GM23338 (cell line): ENCODE results near the gene PTGDS. TPM values are rescaled to one million over a fixed set of nuclear protein-coding genes. Genes with fewer than 3 reads are reported as not detected.

Experiments used
- ATAC-seq: fragments of 200-7000 bp; cut with Tn5 transposase; 3 replicates; pipeline ENCODE4 v1.9.1; 2020
- DNase-seq: peaks from one replicate; pipeline ENCODE4 v3.0.0-alpha.2; 2015; ENCODE audit warnings: low spot score
- H2AFZ ChIP-seq: fragments of 200-600 bp; sonication (generic); 2 replicates; pipeline ENCODE4 v1.8.0; 2016; ENCODE audit warnings: antibody characterized with exemption, mild to moderate bottlenecking, moderate library complexity
- H3F3A ChIP-seq: fragments of 200-600 bp; sonication (generic); replicated peaks from 2 replicates; pipeline ENCODE4 v1.8.0; 2017; ENCODE audit warnings: antibody characterized with exemption, mixed run types, low read depth
- H3K27ac ChIP-seq: fragments of 200-600 bp; sonication (generic); 2 replicates; pipeline ENCODE4 v1.6.1; 2016; ENCODE audit warnings: low read depth
- H3K27me3 ChIP-seq: fragments of 200-600 bp; sonication (generic); 2 replicates; pipeline ENCODE4 v1.8.0; 2016; ENCODE audit warnings: mild to moderate bottlenecking, mixed run types, moderate library complexity; ENCODE audit not compliant: insufficient read depth
- H3K36me3 ChIP-seq: fragments of 200-600 bp; sonication (generic); 2 replicates; pipeline ENCODE4 v1.8.0; 2016; ENCODE audit warnings: mild to moderate bottlenecking; ENCODE audit not compliant: insufficient read depth
- H3K4me1 ChIP-seq: fragments of 200-600 bp; sonication (generic); 2 replicates; pipeline ENCODE4 v1.8.0; 2016; ENCODE audit warnings: mild to moderate bottlenecking, moderate library complexity; ENCODE audit not compliant: insufficient read depth
- H3K4me2 ChIP-seq: fragments of 200-600 bp; sonication (generic); 2 replicates; pipeline ENCODE4 v1.7.1; 2017; ENCODE audit warnings: mixed run types
- H3K4me3 ChIP-seq: fragments of 200-600 bp; sonication (generic); 2 replicates; pipeline ENCODE4 v1.6.1; 2016; ENCODE audit warnings: mixed run types
- H3K79me2 ChIP-seq: fragments of 200-600 bp; sonication (generic); replicated peaks from 2 replicates; pipeline ENCODE4 v1.8.0; 2017; ENCODE audit warnings: mild to moderate bottlenecking; ENCODE audit not compliant: insufficient read depth
- H3K9me2 ChIP-seq: fragments of 200-600 bp; sonication (generic); 2 replicates; pipeline ENCODE4 v1.8.0; 2017; ENCODE audit not compliant: insufficient read depth
- H4K20me1 ChIP-seq: fragments of 200-600 bp; sonication (generic); replicated peaks from 2 replicates; pipeline ENCODE4 v1.8.0; 2017; ENCODE audit warnings: mild to moderate bottlenecking; ENCODE audit not compliant: insufficient read depth
- H3K27ac Mint-ChIP-seq: 2 replicates; pipeline ENCODE4 v1.8.0; 2020; ENCODE audit warnings: inconsistent platforms, mild to moderate bottlenecking, moderate library complexity, mixed read lengths
- H3K27me3 Mint-ChIP-seq: 3 replicates; pipeline ENCODE4 v1.8.0; 2022; ENCODE audit warnings: low read depth, mild to moderate bottlenecking, moderate library complexity, mixed read lengths, inconsistent platforms; ENCODE audit not compliant: insufficient read depth, poor library complexity
- H3K36me3 Mint-ChIP-seq: 3 replicates; pipeline ENCODE4 v1.8.0; 2021; ENCODE audit warnings: low read depth, mild to moderate bottlenecking, inconsistent platforms, moderate library complexity, mixed read lengths
- H3K4me1 Mint-ChIP-seq: 3 replicates; pipeline ENCODE4 v1.8.0; 2020; ENCODE audit warnings: mild to moderate bottlenecking, inconsistent platforms, mixed read lengths
- H3K4me3 Mint-ChIP-seq: 3 replicates; pipeline ENCODE4 v1.8.0; 2021; ENCODE audit warnings: moderate library complexity, mild to moderate bottlenecking, inconsistent platforms, mixed read lengths
- H3K9me3 Mint-ChIP-seq: 3 replicates; pipeline ENCODE4 v1.8.0; 2020; ENCODE audit warnings: moderate library complexity, mild to moderate bottlenecking, inconsistent platforms, mixed read lengths
- EZH2 ChIP-seq: fragments of 200-600 bp; sonication (generic); IDR thresholded peaks from one replicate; pipeline ENCODE4 v1.8.0; 2017; ENCODE audit warnings: antibody characterized with exemption, mild to moderate bottlenecking, low read depth; ENCODE audit not compliant: unreplicated experiment
- POLR2AphosphoS5 ChIP-seq: IDR thresholded peaks from 2 replicates; pipeline ENCODE4 v1.6.1; 2016; ENCODE audit warnings: antibody characterized with exemption, low read depth
- STAT1 ChIP-seq: IDR thresholded peaks from one replicate; pipeline ENCODE4 v1.6.1; 2016; ENCODE audit warnings: antibody characterized with exemption; ENCODE audit not compliant: unreplicated experiment
- polyA plus RNA-seq: library from polyadenylated mRNA; unstranded; fragments of >200 nt; fragmentation: Nextera tagmentation; extraction: Ambion mirVana; gene quantifications from 2 replicates; pipeline ENCODE4 v1.2.1, GENCODE V29; 2016
- total RNA-seq: library from RNA; depleted of rRNA; stranded (reverse); fragments of >200 nt; shearing (Covaris generic); gene quantifications from 2 replicates; pipeline ENCODE4 v1.2.3, GENCODE V29; 2014
- TF ChIP-seq, protein P1 (sequence below), 2 experiments: fragments of 200-600 bp in 1 of 2; sonication (generic) in 1 of 2; conservative IDR thresholded peaks; 2 replicates each; pipeline versions ENCODE4 v1.5.1 to v1.6.1; 2016 to 2017; ENCODE audit warnings: antibody characterized with exemption in 2 of 2, low read depth in 2 of 2, mild to moderate bottlenecking in 2 of 2, moderate library complexity in 1 of 2
- TF ChIP-seq, protein P2 (sequence below): fragments of 250-450 bp; sonication (Bioruptor Pico); IDR thresholded peaks from 2 replicates; pipeline ENCODE4 v1.5.0; 2020; ENCODE audit warnings: mild to moderate bottlenecking, moderate library complexity

Gene PTGDS
- total and polyA plus RNA-seq, 2 experiments from 2014 or later: 1.9 to 3.1 TPM

DNA sequence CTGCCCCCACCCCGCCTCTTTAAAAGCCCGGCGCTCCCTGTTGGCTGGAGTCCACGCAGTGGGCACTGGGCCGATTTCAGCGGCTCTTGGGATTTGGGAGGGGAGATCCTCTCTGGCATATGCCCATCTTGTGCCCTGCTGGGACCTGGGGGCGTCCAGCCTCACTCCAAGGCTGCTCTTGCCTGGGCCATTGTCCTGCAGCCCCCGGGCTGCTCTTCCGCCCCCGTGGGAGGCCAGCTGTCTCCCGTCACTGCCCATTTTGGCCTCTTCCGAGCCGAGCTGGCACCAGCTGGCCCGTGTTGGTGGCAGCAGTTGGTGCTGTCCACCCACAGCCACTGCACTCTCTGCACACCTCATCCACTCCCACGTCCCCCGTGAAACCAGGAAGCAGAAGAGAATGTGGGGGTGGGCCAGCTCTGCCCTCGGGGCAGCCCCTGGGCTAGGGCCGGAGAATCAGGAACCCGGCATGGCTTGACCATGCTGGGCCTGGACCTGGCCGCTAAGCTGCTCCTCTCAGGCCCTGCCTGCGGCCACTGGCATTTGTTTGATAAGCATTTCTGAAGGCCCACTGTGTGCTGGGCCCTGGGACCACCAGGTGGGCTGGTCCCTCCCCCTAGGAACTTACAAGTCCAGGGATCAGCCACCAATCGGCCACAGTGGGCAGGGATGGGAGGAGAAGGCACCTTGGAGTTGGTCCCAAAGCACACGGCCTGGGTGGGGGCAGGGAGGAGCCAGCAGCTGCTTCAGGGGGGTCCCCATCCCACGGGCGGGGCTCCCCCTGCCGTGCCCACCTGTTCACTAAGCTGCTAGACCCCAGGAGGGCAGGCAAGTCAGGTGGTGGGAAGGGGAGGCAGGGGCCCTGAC, 30.0 kb upstream of the PTGDS start:
- Histone ChIP-seq H3K27me3 (no peaks in the 10 kb centered on the region), H4K20me1 (no peaks in the 10 kb centered on the region), H3K4me2 (no peak overlapping the region), H3F3A (no peaks in the 10 kb centered on the region; the same call in 1 of the 2 replicates), H3K9me2 (no peaks in the 10 kb centered on the region), H3K36me3 (no peaks in the 10 kb centered on the region), H3K4me1 (peaks cover 9% of the 10 kb centered on the region), H2AFZ (no peak overlapping the region), H3K4me3 (no peak overlapping the region), H3K79me2 (0 out of 2 replicates have a peak, but pooled peaks cover 5% of the 10 kb centered on the region), H3K27ac (no peak overlapping the region)
- Mint-ChIP-seq H3K4me3 (no peak overlapping the region), H3K27ac (no peak overlapping the region), H3K4me1 (peaks cover 8% of the 10 kb centered on the region), H3K9me3 (no peaks in the 10 kb centered on the region), H3K27me3 (peaks cover 9% of the 10 kb centered on the region), H3K36me3 (no peaks in the 10 kb centered on the region)
- no peak for DNase-seq
- no peak for ATAC-seq
- no peak for TF ChIP-seq EZH2
- TF ChIP-seq POLR2AphosphoS5: no peak
- TF ChIP-seq STAT1: no peak

DNA sequence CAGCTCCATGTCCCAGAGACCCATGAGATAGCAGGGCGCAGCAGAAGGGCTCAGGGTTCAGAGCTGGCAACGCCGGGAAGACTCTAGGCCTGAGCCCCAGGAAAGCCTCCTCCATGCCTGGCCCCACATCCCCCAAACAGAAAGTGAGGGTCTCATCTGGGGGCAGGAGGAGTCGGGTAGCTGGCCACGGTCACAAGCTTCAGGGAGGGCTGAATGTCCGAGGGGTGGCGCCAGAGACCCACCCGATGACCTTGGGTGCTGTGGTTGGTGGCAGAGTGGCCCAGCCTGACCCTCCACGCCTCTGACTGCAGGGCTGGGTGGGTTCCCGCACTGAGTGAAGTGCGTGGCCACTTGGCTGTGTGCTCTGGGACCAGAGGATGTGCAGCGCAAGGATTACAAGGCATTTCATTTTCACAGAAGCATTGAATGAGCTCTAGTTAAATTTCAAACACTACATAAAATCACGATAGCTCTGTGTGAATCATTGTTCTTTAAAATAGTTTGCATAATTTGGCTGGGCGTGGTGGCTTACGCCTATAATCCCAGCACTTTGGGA, 29.3 kb upstream of the PTGDS start:
- peak; percentile 9 for ATAC-seq
- Histone ChIP-seq H3K27ac (no peak overlapping the region), H3K4me3 (no peak overlapping the region), H2AFZ (no peak overlapping the region), H4K20me1 (no peaks in the 10 kb centered on the region), H3K9me2 (no peaks in the 10 kb centered on the region), H3K4me2 (no peak overlapping the region), H3K36me3 (no peaks in the 10 kb centered on the region), H3K79me2 (0 out of 2 replicates have a peak, but pooled peaks cover 5% of the 10 kb centered on the region), H3K27me3 (no peaks in the 10 kb centered on the region), H3K4me1 (peaks cover 9% of the 10 kb centered on the region), H3F3A (no peaks in the 10 kb centered on the region; the same call in 1 of the 2 replicates)
- peak overlapping the region; percentile 54; the same call in 2 of the 3 replicates for H3K4me3 Mint-ChIP-seq
- TF ChIP-seq POLR2AphosphoS5: peak; percentile 32; the same call in 1 of the 2 replicates
- TF ChIP-seq, protein P1, sequence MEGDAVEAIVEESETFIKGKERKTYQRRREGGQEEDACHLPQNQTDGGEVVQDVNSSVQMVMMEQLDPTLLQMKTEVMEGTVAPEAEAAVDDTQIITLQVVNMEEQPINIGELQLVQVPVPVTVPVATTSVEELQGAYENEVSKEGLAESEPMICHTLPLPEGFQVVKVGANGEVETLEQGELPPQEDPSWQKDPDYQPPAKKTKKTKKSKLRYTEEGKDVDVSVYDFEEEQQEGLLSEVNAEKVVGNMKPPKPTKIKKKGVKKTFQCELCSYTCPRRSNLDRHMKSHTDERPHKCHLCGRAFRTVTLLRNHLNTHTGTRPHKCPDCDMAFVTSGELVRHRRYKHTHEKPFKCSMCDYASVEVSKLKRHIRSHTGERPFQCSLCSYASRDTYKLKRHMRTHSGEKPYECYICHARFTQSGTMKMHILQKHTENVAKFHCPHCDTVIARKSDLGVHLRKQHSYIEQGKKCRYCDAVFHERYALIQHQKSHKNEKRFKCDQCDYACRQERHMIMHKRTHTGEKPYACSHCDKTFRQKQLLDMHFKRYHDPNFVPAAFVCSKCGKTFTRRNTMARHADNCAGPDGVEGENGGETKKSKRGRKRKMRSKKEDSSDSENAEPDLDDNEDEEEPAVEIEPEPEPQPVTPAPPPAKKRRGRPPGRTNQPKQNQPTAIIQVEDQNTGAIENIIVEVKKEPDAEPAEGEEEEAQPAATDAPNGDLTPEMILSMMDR (conservative IDR thresholded peaks at IDR 0.05; ENCODE audit: low read depth in 2 of 2): peak; percentile 48 to 88
- TF ChIP-seq, protein P2, sequence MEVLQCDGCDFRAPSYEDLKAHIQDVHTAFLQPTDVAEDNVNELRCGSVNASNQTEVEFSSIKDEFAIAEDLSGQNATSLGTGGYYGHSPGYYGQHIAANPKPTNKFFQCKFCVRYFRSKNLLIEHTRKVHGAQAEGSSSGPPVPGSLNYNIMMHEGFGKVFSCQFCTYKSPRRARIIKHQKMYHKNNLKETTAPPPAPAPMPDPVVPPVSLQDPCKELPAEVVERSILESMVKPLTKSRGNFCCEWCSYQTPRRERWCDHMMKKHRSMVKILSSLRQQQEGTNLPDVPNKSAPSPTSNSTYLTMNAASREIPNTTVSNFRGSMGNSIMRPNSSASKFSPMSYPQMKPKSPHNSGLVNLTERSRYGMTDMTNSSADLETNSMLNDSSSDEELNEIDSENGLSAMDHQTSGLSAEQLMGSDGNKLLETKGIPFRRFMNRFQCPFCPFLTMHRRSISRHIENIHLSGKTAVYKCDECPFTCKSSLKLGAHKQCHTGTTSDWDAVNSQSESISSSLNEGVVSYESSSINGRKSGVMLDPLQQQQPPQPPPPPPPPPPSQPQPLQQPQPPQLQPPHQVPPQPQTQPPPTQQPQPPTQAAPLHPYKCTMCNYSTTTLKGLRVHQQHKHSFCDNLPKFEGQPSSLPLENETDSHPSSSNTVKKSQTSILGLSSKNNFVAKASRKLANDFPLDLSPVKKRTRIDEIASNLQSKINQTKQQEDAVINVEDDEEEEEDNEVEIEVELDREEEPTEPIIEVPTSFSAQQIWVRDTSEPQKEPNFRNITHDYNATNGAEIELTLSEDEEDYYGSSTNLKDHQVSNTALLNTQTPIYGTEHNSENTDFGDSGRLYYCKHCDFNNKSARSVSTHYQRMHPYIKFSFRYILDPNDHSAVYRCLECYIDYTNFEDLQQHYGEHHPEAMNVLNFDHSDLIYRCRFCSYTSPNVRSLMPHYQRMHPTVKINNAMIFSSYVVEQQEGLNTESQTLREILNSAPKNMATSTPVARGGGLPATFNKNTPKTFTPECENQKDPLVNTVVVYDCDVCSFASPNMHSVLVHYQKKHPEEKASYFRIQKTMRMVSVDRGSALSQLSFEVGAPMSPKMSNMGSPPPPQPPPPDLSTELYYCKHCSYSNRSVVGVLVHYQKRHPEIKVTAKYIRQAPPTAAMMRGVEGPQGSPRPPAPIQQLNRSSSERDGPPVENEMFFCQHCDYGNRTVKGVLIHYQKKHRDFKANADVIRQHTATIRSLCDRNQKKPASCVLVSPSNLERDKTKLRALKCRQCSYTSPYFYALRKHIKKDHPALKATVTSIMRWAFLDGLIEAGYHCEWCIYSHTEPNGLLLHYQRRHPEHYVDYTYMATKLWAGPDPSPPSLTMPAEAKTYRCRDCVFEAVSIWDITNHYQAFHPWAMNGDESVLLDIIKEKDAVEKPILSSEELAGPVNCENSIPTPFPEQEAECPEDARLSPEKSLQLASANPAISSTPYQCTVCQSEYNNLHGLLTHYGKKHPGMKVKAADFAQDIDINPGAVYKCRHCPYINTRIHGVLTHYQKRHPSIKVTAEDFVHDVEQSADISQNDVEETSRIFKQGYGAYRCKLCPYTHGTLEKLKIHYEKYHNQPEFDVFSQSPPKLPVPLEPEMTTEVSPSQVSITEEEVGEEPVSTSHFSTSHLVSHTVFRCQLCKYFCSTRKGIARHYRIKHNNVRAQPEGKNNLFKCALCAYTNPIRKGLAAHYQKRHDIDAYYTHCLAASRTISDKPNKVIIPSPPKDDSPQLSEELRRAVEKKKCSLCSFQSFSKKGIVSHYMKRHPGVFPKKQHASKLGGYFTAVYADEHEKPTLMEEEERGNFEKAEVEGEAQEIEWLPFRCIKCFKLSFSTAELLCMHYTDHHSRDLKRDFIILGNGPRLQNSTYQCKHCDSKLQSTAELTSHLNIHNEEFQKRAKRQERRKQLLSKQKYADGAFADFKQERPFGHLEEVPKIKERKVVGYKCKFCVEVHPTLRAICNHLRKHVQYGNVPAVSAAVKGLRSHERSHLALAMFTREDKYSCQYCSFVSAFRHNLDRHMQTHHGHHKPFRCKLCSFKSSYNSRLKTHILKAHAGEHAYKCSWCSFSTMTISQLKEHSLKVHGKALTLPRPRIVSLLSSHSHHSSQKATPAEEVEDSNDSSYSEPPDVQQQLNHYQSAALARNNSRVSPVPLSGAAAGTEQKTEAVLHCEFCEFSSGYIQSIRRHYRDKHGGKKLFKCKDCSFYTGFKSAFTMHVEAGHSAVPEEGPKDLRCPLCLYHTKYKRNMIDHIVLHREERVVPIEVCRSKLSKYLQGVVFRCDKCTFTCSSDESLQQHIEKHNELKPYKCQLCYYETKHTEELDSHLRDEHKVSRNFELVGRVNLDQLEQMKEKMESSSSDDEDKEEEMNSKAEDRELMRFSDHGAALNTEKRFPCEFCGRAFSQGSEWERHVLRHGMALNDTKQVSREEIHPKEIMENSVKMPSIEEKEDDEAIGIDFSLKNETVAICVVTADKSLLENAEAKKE (CRISPR knock-in tag): no peak
- H3K9me3 Mint-ChIP-seq: no peaks in the 10 kb centered on the region
- peaks cover 8% of the 10 kb centered on the region for H3K4me1 Mint-ChIP-seq
- H3K27me3 Mint-ChIP-seq: peaks cover 9% of the 10 kb centered on the region
- H3K27ac Mint-ChIP-seq: no peak overlapping the region
- peak; percentile 75 for DNase-seq
- H3K36me3 Mint-ChIP-seq: no peaks in the 10 kb centered on the region
